Naive thymus-derived CD4-positive, alpha-beta T cell (primary cell): ENCODE measurements around the gene HOXA3. TPM values are rescaled to one million over a fixed set of nuclear protein-coding genes. Genes with fewer than 3 reads are reported as not detected.

ENCODE experiments used
- ATAC-seq: fragments of 150-1000 bp; cut with Tn5 transposase; 2 replicates; pipeline ENCODE4 v1.10.0; 2021; ENCODE audit warnings: mild to moderate bottlenecking, moderate library complexity
- CTCF ChIA-PET: fragments of 350-600 bp; sonication (Branson Sonifier 250); formaldehyde crosslinking; loops from one replicate; lab custom pipeline; 2021; ENCODE audit warnings: antibody characterized with exemption; lab: Charles Lee
- POLR2A ChIA-PET: fragments of 350-600 bp; sonication (Branson Sonifier 250); formaldehyde crosslinking; loops from one replicate; lab custom pipeline; 2021; ENCODE audit warnings: antibody characterized with exemption, inconsistent platforms; lab: Charles Lee
- DNase-seq, 9 donors: peaks; one replicate each; pipeline versions ENCODE4 v3.0.0 to v3.0.0-alpha.2; 2020 to 2022; ENCODE audit warnings: mixed read lengths in 1 of 9
- H3K27ac ChIP-seq: one replicate; pipeline ENCODE4 v1.7.0; 2013; ENCODE audit warnings: mild to moderate bottlenecking, low read depth, low read length, moderate library complexity
- H3K27me3 ChIP-seq, 2 donors: one replicate each; pipeline ENCODE4 v1.7.0; 2013; ENCODE audit warnings: low read length in 2 of 2, mild to moderate bottlenecking in 2 of 2, moderate library complexity in 2 of 2; ENCODE audit not compliant: control insufficient read depth in 2 of 2, insufficient read depth in 2 of 2
- H3K36me3 ChIP-seq, 3 experiments: 1 replicate in 2 of 3; 2 replicates in 1 of 3; pipeline ENCODE4 v1.7.0; 2013; ENCODE audit warnings: low read length in 3 of 3, mild to moderate bottlenecking in 3 of 3, moderate library complexity in 1 of 3; ENCODE audit not compliant: insufficient read depth in 3 of 3, control insufficient read depth in 2 of 3
- H3K4me1 ChIP-seq, 2 donors: one replicate each; pipeline ENCODE4 v1.7.0; 2013; ENCODE audit warnings: low read length in 2 of 2, mild to moderate bottlenecking in 2 of 2, moderate library complexity in 1 of 2; ENCODE audit not compliant: control insufficient read depth in 2 of 2, insufficient read depth in 2 of 2
- H3K4me3 ChIP-seq: 2 replicates; pipeline ENCODE4 v1.7.0; 2013; ENCODE audit warnings: mild to moderate bottlenecking, low read length
- H3K9me3 ChIP-seq, 3 experiments: 1 replicate in 2 of 3; 2 replicates in 1 of 3; pipeline ENCODE4 v1.7.0; 2013; ENCODE audit warnings: low read length in 3 of 3; ENCODE audit not compliant: control insufficient read depth in 2 of 3
- H3K27ac Mint-ChIP-seq, 9 donors: one replicate each; pipeline ENCODE4 v1.8.0; 2020 to 2022; ENCODE audit warnings: mixed read lengths in 9 of 9, mild to moderate bottlenecking in 8 of 9, moderate library complexity in 5 of 9, inconsistent platforms in 2 of 9
- H3K27me3 Mint-ChIP-seq, 5 donors: one replicate each; pipeline ENCODE4 v1.8.0; 2021 to 2022; ENCODE audit warnings: mixed read lengths in 5 of 5, mild to moderate bottlenecking in 1 of 5
- H3K36me3 Mint-ChIP-seq, 5 donors: one replicate each; pipeline ENCODE4 v1.8.0; 2020 to 2022; ENCODE audit warnings: mixed read lengths in 5 of 5, mild to moderate bottlenecking in 3 of 5, inconsistent platforms in 1 of 5
- H3K4me1 Mint-ChIP-seq, 7 donors: one replicate each; pipeline ENCODE4 v1.8.0; 2020 to 2022; ENCODE audit warnings: mixed read lengths in 7 of 7, mild to moderate bottlenecking in 3 of 7, inconsistent platforms in 1 of 7
- H3K4me3 Mint-ChIP-seq, 10 donors: one replicate each; pipeline ENCODE4 v1.8.0; 2020 to 2022; ENCODE audit warnings: mild to moderate bottlenecking in 10 of 10, mixed read lengths in 10 of 10, moderate library complexity in 6 of 10, inconsistent platforms in 2 of 10
- H3K9me3 Mint-ChIP-seq, 11 donors: one replicate each; pipeline ENCODE4 v1.8.0; 2020 to 2022; ENCODE audit warnings: mixed read lengths in 11 of 11, mild to moderate bottlenecking in 4 of 11, inconsistent platforms in 1 of 11, moderate library complexity in 1 of 11
- intact Hi-C, 2 donors: fragments of 100-400 bp; cut with micrococcal nuclease; formaldehyde crosslinking; loops; one replicate each; pipeline ENCODE4 v1.15.1; 2023
- polyA plus RNA-seq, 2 donors: library from polyadenylated mRNA; unstranded; fragments of 300-500 nt; fragmentation: Illumina TruSeq; gene quantifications; one replicate each; pipeline ENCODE4 v1.2.3, GENCODE V29; 2021
- total RNA-seq, 6 experiments: library from RNA in 5 of 6; stranded (reverse) in 5 of 6; gene quantifications; 1 replicate in 5 of 6; 2 replicates in 1 of 6; pipeline ENCODE4 v1.2.3 and lab custom pipeline; 2021 to 2026

HOXA3 gene
- total and polyA plus RNA-seq, 7 experiments from 2014 or later = 0.12 TPM; not detected in 6

DNA sequence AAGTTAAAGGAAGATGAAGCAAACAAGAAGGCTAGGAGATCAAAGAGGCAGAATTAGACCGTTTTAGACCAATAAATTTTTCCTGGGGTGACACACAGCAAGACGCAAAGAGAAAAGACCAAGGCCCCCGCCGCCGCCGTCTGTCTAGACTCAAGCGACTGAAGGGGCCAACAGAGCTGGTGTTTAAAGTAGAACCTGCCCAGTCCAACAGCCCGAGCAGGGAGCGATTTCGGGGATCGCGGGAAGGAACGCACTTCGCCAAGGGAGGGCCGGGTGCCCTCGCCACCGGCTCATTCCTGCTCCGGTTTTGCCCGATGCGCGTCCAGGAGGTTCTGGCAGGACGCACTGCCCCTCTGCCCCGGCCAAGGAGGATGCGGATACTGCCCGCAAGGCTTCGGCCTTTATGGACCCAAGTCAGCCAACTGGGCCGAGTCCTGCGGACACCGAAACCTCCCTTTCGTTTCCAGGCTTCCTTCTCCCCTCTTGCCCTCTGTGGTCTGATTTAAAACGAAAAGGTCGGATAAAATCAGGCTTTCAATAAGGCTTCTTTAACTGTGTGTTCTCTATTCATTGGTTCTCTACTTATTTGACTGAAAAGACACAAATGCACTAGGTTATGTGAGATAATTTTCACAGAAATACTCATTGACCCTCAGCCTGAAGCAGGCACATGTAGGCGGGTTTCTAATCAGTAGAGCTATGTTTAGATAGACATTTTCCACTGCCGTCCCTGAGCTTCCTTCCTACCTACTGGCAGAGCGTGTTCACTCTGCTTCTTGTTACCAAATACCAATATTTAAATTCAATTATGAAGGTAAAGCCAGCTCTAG lies 6.3 kb upstream of the HOXA3 start:
- Mint-ChIP-seq H3K9me3 (peaks cover 0 to 7% (median 0%) of the 10 kb centered on the region in 11 donors), H3K4me3 (peak overlapping the region in 9 of 10 donors; percentile 15 to 81 (median 25)), H3K36me3 (peaks cover 0 to 3% (median 0%) of the 10 kb centered on the region in 5 donors), H3K4me1 (peaks cover 23 to 59% (median 48%) of the 10 kb centered on the region in 7 donors), H3K27ac (peak overlapping the region in 7 of 9 donors; percentile 15 to 81 (median 74)), H3K27me3 (peaks cover 68 to 92% (median 84%) of the 10 kb centered on the region in 5 donors)
- H3K9me3 ChIP-seq = no peaks in the 10 kb centered on the region
- H3K4me1 ChIP-seq = peaks cover 25 to 40% of the 10 kb centered on the region in 2 donors
- H3K36me3 ChIP-seq = no peaks in the 10 kb centered on the region
- CTCF ChIA-PET = interaction anchor here (1.3 to 1.8 kb wide), 2 partner anchors 9 to 789 kb away, joined by 6 read pairs; no protein-coding TSS in a partner anchor
- H3K27ac ChIP-seq = no peak overlapping the region
- ATAC-seq (no peak), DNase-seq (peak in 1 of 9 donors; percentile 28)
- H3K4me3 ChIP-seq = no peak overlapping the region
- peaks cover 41 to 61% of the 10 kb centered on the region in 2 donors for H3K27me3 ChIP-seq
- intact Hi-C loops = loop anchor here (1.0 to 5.0 kb wide), 5 partner anchors 10 to 1304 kb away; partner anchors contain the start of genes CBX3 (in 1 of the 2), HNRNPA2B1 (in 1 of the 2) and HOXA1 (in 1 of the 2)
- POLR2A ChIA-PET = no interaction called here

DNA sequence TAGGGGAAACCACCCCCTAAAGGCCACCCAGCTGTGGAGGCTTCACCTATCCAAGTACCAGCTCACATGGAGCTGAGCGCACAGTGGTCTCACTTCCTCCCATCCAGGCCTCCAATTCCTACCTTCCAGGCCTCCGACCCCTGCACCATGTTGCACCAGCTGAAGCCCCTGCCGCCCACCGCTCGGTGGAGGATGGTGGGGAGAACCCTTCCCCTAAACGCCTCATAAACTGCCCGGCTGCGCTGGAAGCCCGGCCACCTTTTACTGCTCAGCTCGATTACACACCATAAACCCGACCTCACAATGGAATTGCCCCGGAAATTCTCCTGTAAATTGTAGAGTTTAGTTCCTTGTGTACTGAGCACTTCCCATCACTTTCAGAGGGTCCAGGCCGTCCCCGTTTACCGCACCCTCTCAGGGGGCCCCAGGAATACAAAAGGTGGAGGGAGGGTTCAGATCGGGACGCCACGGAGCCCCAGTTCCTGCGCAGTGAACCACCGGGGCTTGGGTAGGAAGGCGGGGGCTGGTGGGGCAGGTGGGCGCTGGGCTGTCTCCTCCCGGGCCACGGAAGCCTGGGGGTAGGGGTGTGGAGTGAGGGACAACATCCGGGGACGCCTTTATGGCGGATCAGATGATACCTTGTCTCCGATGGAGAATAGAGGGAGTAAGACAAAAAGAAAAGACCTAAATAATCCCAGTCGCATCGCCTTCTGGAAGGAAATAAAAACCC lies 5.5 kb upstream of the HOXA3 start:
- intact Hi-C loops = loop anchor here (1.0 to 5.0 kb wide), 5 partner anchors 10 to 1303 kb away; partner anchors contain the start of genes CBX3 (in 1 of the 2), HNRNPA2B1 (in 1 of the 2) and HOXA1 (in 1 of the 2)
- Histone ChIP-seq H3K36me3 (no peaks in the 10 kb centered on the region), H3K4me3 (no peak overlapping the region), H3K27ac (no peak overlapping the region), H3K9me3 (no peaks in the 10 kb centered on the region), H3K27me3 (peaks cover 49 to 65% of the 10 kb centered on the region in 2 donors), H3K4me1 (peaks cover 25 to 40% of the 10 kb centered on the region in 2 donors)
- CTCF ChIA-PET = no interaction called here
- peak overlapping the region in 9 of 10 donors; percentile 9 to 63 (median 25) for H3K4me3 Mint-ChIP-seq
- peak overlapping the region in 6 of 9 donors; percentile 20 to 81 (median 75) for H3K27ac Mint-ChIP-seq
- DNase-seq (peak in 1 of 9 donors; percentile 21), ATAC-seq (no peak)
- peaks cover 0 to 7% (median 0%) of the 10 kb centered on the region in 11 donors for H3K9me3 Mint-ChIP-seq
- H3K27me3 Mint-ChIP-seq = peaks cover 68 to 91% (median 83%) of the 10 kb centered on the region in 5 donors
- peaks cover 23 to 60% (median 49%) of the 10 kb centered on the region in 7 donors for H3K4me1 Mint-ChIP-seq
- H3K36me3 Mint-ChIP-seq = peaks cover 0 to 3% (median 0%) of the 10 kb centered on the region in 5 donors
- POLR2A ChIA-PET = interaction anchor here (0.9 to 1.3 kb wide), 3 partner anchors 10 to 31 kb away, joined by 3 to 4 read pairs (median 3); partner anchors contain the start of gene HOXA6

DNA sequence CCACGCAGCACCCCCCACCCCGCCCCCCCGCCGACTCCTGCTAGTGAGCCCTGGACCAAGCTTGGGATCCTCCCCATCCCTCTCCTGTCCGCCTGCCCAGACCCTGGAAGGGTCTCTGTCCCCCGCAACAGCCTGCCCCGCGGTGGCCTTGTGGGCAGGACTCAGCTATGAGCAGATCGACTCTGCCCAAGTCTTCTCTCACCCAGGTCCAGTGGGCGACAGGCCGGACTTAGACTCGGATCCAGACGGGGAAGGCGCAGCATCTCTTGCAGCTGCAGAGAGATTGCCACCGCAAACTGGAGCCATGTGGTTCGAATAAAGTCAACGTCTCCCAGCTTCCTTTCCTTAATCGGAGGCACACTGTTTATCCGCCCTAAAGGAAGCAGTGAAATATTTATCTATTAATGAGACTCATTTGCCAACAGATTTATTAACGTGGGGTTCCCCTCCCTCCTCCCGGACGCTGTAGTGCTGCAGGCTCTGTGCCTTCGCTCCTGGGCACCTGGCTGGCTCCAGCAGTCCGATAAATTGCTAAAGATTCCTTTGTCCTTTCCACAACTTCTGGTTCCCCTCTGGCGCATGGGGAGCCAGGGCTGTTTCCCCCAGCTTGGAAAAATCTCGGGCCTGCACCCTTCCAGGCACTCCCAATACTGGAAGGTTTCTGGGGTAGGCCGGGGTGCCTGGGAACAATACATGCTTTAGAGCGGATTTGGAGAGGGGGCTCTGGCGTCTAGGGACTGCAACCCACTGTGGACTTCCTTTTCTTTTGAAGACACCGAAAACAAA lies 4.7 kb upstream of the HOXA3 start:
- peaks cover 0 to 7% (median 0%) of the 10 kb centered on the region in 11 donors for H3K9me3 Mint-ChIP-seq
- Histone ChIP-seq H3K4me1 (peaks cover 29 to 45% of the 10 kb centered on the region in 2 donors), H3K4me3 (no peak overlapping the region), H3K36me3 (no peaks in the 10 kb centered on the region), H3K27ac (no peak overlapping the region), H3K27me3 (peaks cover 57 to 72% of the 10 kb centered on the region in 2 donors), H3K9me3 (no peaks in the 10 kb centered on the region)
- H3K27ac Mint-ChIP-seq = peak overlapping the region in 8 of 9 donors; percentile 35 to 81 (median 62)
- intact Hi-C loops = loop anchor here in 1 of 2 donors (1.0 to 5.0 kb wide), 4 partner anchors 11 to 955 kb away; partner anchors contain the start of genes CBX3, HNRNPA2B1 and HOXA1
- peaks cover 0 to 3% (median 0%) of the 10 kb centered on the region in 5 donors for H3K36me3 Mint-ChIP-seq
- peaks cover 23 to 66% (median 49%) of the 10 kb centered on the region in 7 donors for H3K4me1 Mint-ChIP-seq
- peak in 1 of 9 donors; percentile 18 for DNase-seq
- ChIA-PET CTCF (no interaction called here), POLR2A (interaction anchor here (0.9 to 1.3 kb wide), 4 partner anchors 9 to 31 kb away, joined by 3 to 4 read pairs (median 3); partner anchors contain the start of gene HOXA6)
- peaks cover 64 to 91% (median 76%) of the 10 kb centered on the region in 5 donors for H3K27me3 Mint-ChIP-seq
- no peak for ATAC-seq
- H3K4me3 Mint-ChIP-seq = peak overlapping the region in 5 of 10 donors; percentile 9 to 63 (median 33)

DNA sequence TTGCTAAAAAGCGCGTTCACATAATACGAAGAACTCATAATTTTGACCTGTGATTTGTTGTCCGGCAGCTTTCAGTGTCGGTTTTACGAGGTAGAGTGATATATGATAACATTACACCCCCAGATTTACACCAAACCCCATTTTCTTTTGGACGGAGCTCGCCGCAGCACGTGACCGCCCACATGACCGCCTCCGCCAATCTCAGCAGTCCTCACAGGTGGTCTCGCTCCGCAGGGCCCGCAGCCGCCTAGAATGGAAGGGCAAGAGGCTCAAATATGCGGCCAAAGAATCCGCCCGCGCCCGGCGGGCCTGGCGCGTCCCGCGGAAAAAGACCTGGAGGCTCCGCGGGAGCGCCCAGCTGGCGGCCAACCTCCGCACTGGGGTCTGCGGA lies 4.1 kb upstream of the HOXA3 start, which contains the start of gene HOXA7:
Gene HOXA7, minus strand, starts transcription at position 168 of the 391 bp plus-strand sequence. Its CDS starts 130 bp downstream, at position 38.
- Mint-ChIP-seq H3K4me1 (peaks cover 27 to 72% (median 55%) of the 10 kb centered on the region in 7 donors), H3K4me3 (peak within 1 kb of the TSS; percentile 33 to 92 (median 70)), H3K9me3 (peaks cover 0 to 7% (median 0%) of the 10 kb centered on the region in 11 donors), H3K36me3 (peaks cover 0 to 3% (median 0%) of the 10 kb centered on the region in 5 donors), H3K27ac (peak within 1 kb of the TSS in 8 of 9 donors; percentile 43 to 87 (median 82)), H3K27me3 (peaks cover 67 to 91% (median 79%) of the 10 kb centered on the region in 5 donors)
- H3K9me3 ChIP-seq = no peaks in the 10 kb centered on the region
- no peaks in the 10 kb centered on the region for H3K36me3 ChIP-seq
- peaks cover 34 to 51% of the 10 kb centered on the region in 2 donors for H3K4me1 ChIP-seq
- ChIA-PET POLR2A (interaction anchor here (0.9 to 1.3 kb wide), 2 partner anchors 16 to 32 kb away, joined by 3 read pairs; no protein-coding TSS in a partner anchor), CTCF (no interaction called here)
- H3K27me3 ChIP-seq = peaks cover 63 to 78% of the 10 kb centered on the region in 2 donors
- no peak within 1 kb of the TSS for H3K4me3 ChIP-seq
- DNase-seq (no peak), ATAC-seq (no peak)
- no peak within 1 kb of the TSS for H3K27ac ChIP-seq
- intact Hi-C loops = loop anchor here in 1 of 2 donors (2.0 to 5.0 kb wide), 3 partner anchors 16 to 954 kb away; partner anchors contain the start of genes CBX3, HNRNPA2B1 and HOXA1

DNA sequence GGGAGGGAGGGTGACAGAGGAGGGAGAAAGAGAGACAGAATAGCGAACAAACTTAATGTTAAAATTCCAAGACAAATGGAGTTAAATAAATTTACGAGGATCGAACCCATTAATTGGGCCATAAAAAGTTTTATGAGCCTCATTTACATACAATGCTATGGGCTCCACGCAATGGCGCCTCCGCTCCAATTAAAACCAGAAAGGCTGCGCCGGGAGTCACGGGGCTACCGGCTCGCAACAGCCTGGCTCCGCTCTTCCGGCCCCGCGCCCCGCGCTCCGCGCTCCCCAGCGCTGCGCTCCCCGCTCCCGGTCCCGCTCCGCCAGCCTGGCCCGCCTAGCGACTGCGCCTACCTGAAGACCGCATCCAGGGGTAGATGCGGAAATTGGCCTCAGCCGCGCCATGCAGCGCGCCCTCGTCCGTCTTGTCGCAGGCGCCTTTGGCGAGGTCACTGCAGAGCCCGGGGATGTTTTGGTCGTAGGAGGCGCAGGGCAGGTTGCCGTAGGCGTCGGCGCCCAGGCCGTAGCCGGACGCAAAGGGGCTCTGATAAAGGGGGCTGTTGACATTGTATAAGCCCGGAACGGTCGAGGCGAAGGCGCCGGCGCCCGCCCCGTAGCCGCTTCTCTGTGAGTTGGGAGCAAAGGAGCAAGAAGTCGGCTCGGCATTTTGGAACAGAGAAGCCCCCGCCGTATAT lies 3.6 kb upstream of the HOXA3 start:
- H3K36me3 Mint-ChIP-seq = peaks cover 0 to 3% (median 0%) of the 10 kb centered on the region in 5 donors
- peak overlapping the region; percentile 23 to 92 (median 70) for H3K4me3 Mint-ChIP-seq
- ChIA-PET CTCF (interaction anchor here (1.5 kb wide), 1 partner anchor 24 kb away, joined by 3 read pairs; no protein-coding TSS in a partner anchor), POLR2A (interaction anchor here (0.9 to 1.3 kb wide), 2 partner anchors 17 to 32 kb away, joined by 3 read pairs; no protein-coding TSS in a partner anchor)
- peaks cover 72 to 93% (median 85%) of the 10 kb centered on the region in 5 donors for H3K27me3 Mint-ChIP-seq
- intact Hi-C loops = loop anchor here in 1 of 2 donors (2.0 to 5.0 kb wide), 3 partner anchors 17 to 954 kb away; partner anchors contain the start of genes CBX3, HNRNPA2B1 and HOXA1
- Histone ChIP-seq H3K4me3 (no peak overlapping the region), H3K4me1 (peaks cover 36 to 52% of the 10 kb centered on the region in 2 donors), H3K36me3 (no peaks in the 10 kb centered on the region), H3K9me3 (no peaks in the 10 kb centered on the region), H3K27ac (no peak overlapping the region), H3K27me3 (peaks cover 66 to 83% of the 10 kb centered on the region in 2 donors)
- peak overlapping the region in 6 of 9 donors; percentile 28 to 87 (median 85) for H3K27ac Mint-ChIP-seq
- H3K9me3 Mint-ChIP-seq = peaks cover 0 to 7% (median 0%) of the 10 kb centered on the region in 11 donors
- H3K4me1 Mint-ChIP-seq = peaks cover 28 to 74% (median 58%) of the 10 kb centered on the region in 7 donors
- ATAC-seq = no peak
- peak in 2 of 9 donors; percentile 27 to 38 for DNase-seq
